B cell (primary cell): ENCODE measurements around the gene KCNJ4. TPM values are rescaled to one million over a fixed set of nuclear protein-coding genes. Genes with fewer than 3 reads are reported as not detected.

ENCODE experiments used
- ATAC-seq: fragments of 200-7000 bp; cut with Tn5 transposase; one replicate; pipeline ENCODE4 v1.10.0; 2021; ENCODE audit warnings: low read depth, mild to moderate bottlenecking, moderate number of reproducible peaks, moderate library complexity
- CTCF ChIA-PET: fragments of 350-600 bp; sonication (Branson Sonifier 250); formaldehyde crosslinking; loops from one replicate; lab custom pipeline; 2021; ENCODE audit warnings: antibody characterized with exemption, inconsistent platforms; lab: Charles Lee
- POLR2A ChIA-PET: fragments of 350-600 bp; sonication (Branson Sonifier 250); formaldehyde crosslinking; loops from one replicate; lab custom pipeline; 2021; ENCODE audit warnings: antibody characterized with exemption; lab: Charles Lee
- DNase-seq: peaks from one replicate; pipeline ENCODE4 v3.0.0; 2013
- H2AFZ ChIP-seq: 2 replicates; pipeline ENCODE4 v1.6.1; 2012; ENCODE audit warnings: mild to moderate bottlenecking, low read depth, low read length; ENCODE audit not compliant: insufficient read depth, poor library complexity, severe bottlenecking
- H3K27ac ChIP-seq, 2 donors: 1 replicate in 1 of 2; 2 replicates in 1 of 2; pipeline ENCODE4 v1.5.1; 2012 to 2013; ENCODE audit warnings: low read length in 2 of 2, mild to moderate bottlenecking in 2 of 2, moderate library complexity in 1 of 2
- H3K27me3 ChIP-seq, 4 experiments: fragments of 200-600 bp in 1 of 4; sonication (generic) in 1 of 4; replicated peaks in 1 of 4; 1 replicate in 2 of 4; 2 replicates in 2 of 4; pipeline versions ENCODE4 v1.6.1 to v1.7.0; 2013 to 2016; ENCODE audit warnings: low read length in 3 of 4, mild to moderate bottlenecking in 2 of 4, mixed read lengths in 1 of 4, moderate library complexity in 1 of 4; ENCODE audit not compliant: insufficient read depth in 4 of 4, control insufficient read depth in 3 of 4; ENCODE audit errors: control extremely low read depth in 1 of 4
- H3K36me3 ChIP-seq, 2 experiments: replicated peaks in 1 of 2; 1 replicate in 1 of 2; 2 replicates in 1 of 2; pipeline versions ENCODE4 v1.6.1 to v1.7.1; 2013; ENCODE audit warnings: low read length in 1 of 2; ENCODE audit not compliant: insufficient read depth in 2 of 2, control insufficient read depth in 1 of 2; ENCODE audit errors: control extremely low read depth in 1 of 2, extremely low read depth in 1 of 2
- H3K4me1 ChIP-seq, 2 donors: fragments of 200-600 bp in 1 of 2; sonication (generic) in 1 of 2; 1 replicate in 1 of 2; 2 replicates in 1 of 2; pipeline versions ENCODE4 v1.5.1 to v1.6.1; 2013 to 2017; ENCODE audit warnings: low read length in 2 of 2; ENCODE audit not compliant: control insufficient read depth in 2 of 2, insufficient read depth in 2 of 2
- H3K4me2 ChIP-seq: replicated peaks from 2 replicates; pipeline ENCODE3; 2012; ENCODE audit warnings: mild to moderate bottlenecking, low read depth, low read length; ENCODE audit not compliant: poor library complexity, severe bottlenecking
- H3K4me3 ChIP-seq, 5 experiments: fragments of 200-600 bp in 1 of 5; sonication (generic) in 1 of 5; 1 replicate in 3 of 5; 2 replicates in 2 of 5; pipeline versions ENCODE4 v1.5.1 to v1.7.0; 2011 to 2016; ENCODE audit warnings: low read length in 4 of 5, mild to moderate bottlenecking in 4 of 5, low read depth in 2 of 5, control low read depth in 1 of 5, moderate library complexity in 1 of 5; ENCODE audit not compliant: insufficient read depth in 1 of 5; ENCODE audit errors: control extremely low read depth in 1 of 5, extremely low read depth in 1 of 5
- H3K79me2 ChIP-seq: fragments of 200-600 bp; sonication (generic); one replicate; pipeline ENCODE4 v1.6.0; 2016; ENCODE audit warnings: low read length; ENCODE audit not compliant: control insufficient read depth, insufficient read depth
- H3K9ac ChIP-seq: fragments of 200-600 bp; sonication (generic); 2 replicates; pipeline ENCODE4 v1.6.1; 2017; ENCODE audit warnings: mild to moderate bottlenecking, low read length, moderate library complexity
- H3K9me3 ChIP-seq, 3 donors: one replicate each; pipeline versions ENCODE4 v1.6.1 to v1.7.1; 2013; ENCODE audit warnings: low read length in 2 of 3; ENCODE audit not compliant: control insufficient read depth in 2 of 3, insufficient read depth in 1 of 3; ENCODE audit errors: control extremely low read depth in 1 of 3
- H4K20me1 ChIP-seq: 2 replicates; pipeline ENCODE4 v1.6.0; 2012; ENCODE audit warnings: mild to moderate bottlenecking, low read length; ENCODE audit not compliant: insufficient read depth, control insufficient read depth, poor library complexity, severe bottlenecking
- H3K27ac Mint-ChIP-seq: one replicate; pipeline ENCODE4 v1.8.0; 2021; ENCODE audit warnings: mixed read lengths
- H3K27me3 Mint-ChIP-seq: one replicate; pipeline ENCODE4 v1.8.0; 2021; ENCODE audit warnings: mixed read lengths
- H3K4me1 Mint-ChIP-seq: one replicate; pipeline ENCODE4 v1.8.0; 2021; ENCODE audit warnings: mixed read lengths
- H3K4me3 Mint-ChIP-seq: one replicate; pipeline ENCODE4 v1.8.0; 2021; ENCODE audit warnings: mixed read lengths
- H3K9me3 Mint-ChIP-seq: one replicate; pipeline ENCODE4 v1.8.0; 2022; ENCODE audit warnings: mixed read lengths; ENCODE audit not compliant: insufficient read depth
- EZH2 ChIP-seq: IDR thresholded peaks from 2 replicates; pipeline ENCODE4 v1.6.1; 2012; ENCODE audit warnings: borderline replicate concordance, low read depth, mild to moderate bottlenecking, moderate library complexity, low read length; ENCODE audit not compliant: insufficient read depth, poor library complexity, severe bottlenecking
- WGBS: methylation state at CpG from one replicate; pipeline ENCODE4 v1.1.5; 2013; ENCODE audit warnings: missing lambda C conversion rate; ENCODE audit not compliant: insufficient coverage; 5-methylcytosine and 5-hydroxymethylcytosine counted together
- intact Hi-C: fragments of 100-400 bp; cut with micrococcal nuclease; formaldehyde crosslinking; loops from one replicate; pipeline ENCODE4 v1.10.0; 2022
- polyA plus RNA-seq: library from polyadenylated mRNA; depleted of rRNA; stranded (reverse); fragments of >200 nt; gene quantifications from 2 replicates; pipeline ENCODE4 v1.2.3, GENCODE V29; 2012
- total RNA-seq, 2 donors: library from RNA; stranded (reverse); fragments of 120-200 nt in 1 of 2; gene quantifications; 1 replicate in 1 of 2; 2 replicates in 1 of 2; pipeline versions ENCODE4 v1.2.3 to v1.2.4, GENCODE V29; 2013 to 2022
- TF ChIP-seq, protein P1 (sequence below): fragments of 200-600 bp; IDR thresholded peaks from one replicate; pipeline ENCODE4 v1.8.0; 2022; ENCODE audit warnings: antibody characterized with exemption, mild to moderate bottlenecking

KCNJ4 gene
- total and polyA plus RNA-seq, 2 donors (not counting 1 experiment from before 2014, with no cell fraction given): not detected

DNA sequence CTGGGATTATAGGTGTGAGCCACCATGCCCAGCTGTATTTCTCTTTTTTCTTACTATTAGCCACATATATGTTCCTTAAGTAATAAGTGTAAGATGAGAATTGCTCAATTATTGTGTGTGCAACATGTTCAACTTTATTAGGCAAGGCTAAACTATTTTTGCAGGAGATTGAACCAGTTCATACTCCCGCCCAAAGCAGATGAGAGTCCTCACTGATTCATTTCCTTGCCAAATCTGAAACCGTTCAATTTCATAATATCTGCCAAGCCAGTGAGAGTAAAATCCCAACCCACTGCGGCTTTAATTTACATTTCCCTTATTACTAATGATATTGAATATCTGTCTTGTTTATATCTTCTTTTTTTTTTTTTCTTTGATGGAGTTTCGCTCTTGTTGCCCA is 48.4 kb downstream of the KCNJ4 start:
- Histone ChIP-seq H3K27ac (no peak overlapping the region), H3K9me3 (peaks cover 0 to 4% (median 0%) of the 10 kb centered on the region in 3 donors), H4K20me1 (no peaks in the 10 kb centered on the region), H3K4me3 (no peak overlapping the region), H3K36me3 (no peaks in the 10 kb centered on the region), H3K4me2 (no peak overlapping the region), H3K27me3 (no peaks in the 10 kb centered on the region), H3K79me2 (no peaks in the 10 kb centered on the region), H3K4me1 (no peaks in the 10 kb centered on the region), H2AFZ (no peak overlapping the region), H3K9ac (no peak overlapping the region)
- POLR2A ChIA-PET: no interaction called here
- ATAC-seq: no peak
- TF ChIP-seq, protein P1, sequence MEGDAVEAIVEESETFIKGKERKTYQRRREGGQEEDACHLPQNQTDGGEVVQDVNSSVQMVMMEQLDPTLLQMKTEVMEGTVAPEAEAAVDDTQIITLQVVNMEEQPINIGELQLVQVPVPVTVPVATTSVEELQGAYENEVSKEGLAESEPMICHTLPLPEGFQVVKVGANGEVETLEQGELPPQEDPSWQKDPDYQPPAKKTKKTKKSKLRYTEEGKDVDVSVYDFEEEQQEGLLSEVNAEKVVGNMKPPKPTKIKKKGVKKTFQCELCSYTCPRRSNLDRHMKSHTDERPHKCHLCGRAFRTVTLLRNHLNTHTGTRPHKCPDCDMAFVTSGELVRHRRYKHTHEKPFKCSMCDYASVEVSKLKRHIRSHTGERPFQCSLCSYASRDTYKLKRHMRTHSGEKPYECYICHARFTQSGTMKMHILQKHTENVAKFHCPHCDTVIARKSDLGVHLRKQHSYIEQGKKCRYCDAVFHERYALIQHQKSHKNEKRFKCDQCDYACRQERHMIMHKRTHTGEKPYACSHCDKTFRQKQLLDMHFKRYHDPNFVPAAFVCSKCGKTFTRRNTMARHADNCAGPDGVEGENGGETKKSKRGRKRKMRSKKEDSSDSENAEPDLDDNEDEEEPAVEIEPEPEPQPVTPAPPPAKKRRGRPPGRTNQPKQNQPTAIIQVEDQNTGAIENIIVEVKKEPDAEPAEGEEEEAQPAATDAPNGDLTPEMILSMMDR: no peak
- TF ChIP-seq EZH2: no peak
- Mint-ChIP-seq H3K27ac (no peak overlapping the region), H3K9me3 (no peaks in the 10 kb centered on the region), H3K4me3 (no peak overlapping the region), H3K4me1 (no peaks in the 10 kb centered on the region), H3K27me3 (no peaks in the 10 kb centered on the region)
- CTCF ChIA-PET: no interaction called here
- 80% methylated on average over 1 of the region's 4 CpGs for WGBS
- intact Hi-C loops: no loop called here
- DNase-seq: no peak

GRCh38 chr22:38404419-38404818 is 50.6 kb downstream of the KCNJ4 start:
- H3K27me3 ChIP-seq: no peaks in the 10 kb centered on the region
- ChIA-PET POLR2A (no interaction called here), CTCF (no interaction called here)
- ATAC-seq: no peak
- no peak overlapping the region for H2AFZ ChIP-seq
- no peak overlapping the region for H3K27ac ChIP-seq
- Mint-ChIP-seq H3K9me3 (no peaks in the 10 kb centered on the region), H3K4me3 (no peak overlapping the region), H3K27ac (no peak overlapping the region), H3K4me1 (peaks cover 2% of the 10 kb centered on the region), H3K27me3 (no peaks in the 10 kb centered on the region)
- intact Hi-C loops: no loop called here
- no peaks in the 10 kb centered on the region for H3K79me2 ChIP-seq
- H4K20me1 ChIP-seq: no peaks in the 10 kb centered on the region
- DNase-seq: no peak
- no peaks in the 10 kb centered on the region for H3K9me3 ChIP-seq
- H3K4me3 ChIP-seq: no peak overlapping the region
- H3K4me1 ChIP-seq: peaks cover 0 to 3% of the 10 kb centered on the region in 2 donors
- TF ChIP-seq, protein P1: no peak
- TF ChIP-seq EZH2: no peak
- no peak overlapping the region for H3K4me2 ChIP-seq
- no peaks in the 10 kb centered on the region for H3K36me3 ChIP-seq
- 92% methylated on average over 2 of the region's 6 CpGs for WGBS
- H3K9ac ChIP-seq: no peak overlapping the region
